Activated naive CD4-positive, alpha-beta T cell treated with anti-CD3 and anti-CD28 coated beads, Interleukin-2, amount 10 ng/mL, durations not matched to agents 7 days and 5 days (primary cell): ENCODE measurements around the gene CSF2RB.
A peak's percentile ranks its signal among the peaks of the same experiment; 100 is the strongest.

ENCODE experiments used
- CTCF ChIA-PET: fragments of 350-600 bp; sonication (Branson Sonifier 250); formaldehyde crosslinking; loops from one replicate; lab custom pipeline; 2021; ENCODE audit warnings: antibody characterized with exemption; lab: Charles Lee
- DNase-seq: peaks from one replicate; pipeline ENCODE4 v3.0.0-alpha.2; 2020
- H3K27ac Mint-ChIP-seq: one replicate; pipeline ENCODE4 v1.8.0; 2021; ENCODE audit warnings: mild to moderate bottlenecking, moderate library complexity, mixed read lengths
- H3K27me3 Mint-ChIP-seq: one replicate; pipeline ENCODE4 v1.8.0; 2021; ENCODE audit warnings: mild to moderate bottlenecking, mixed read lengths
- H3K36me3 Mint-ChIP-seq: one replicate; pipeline ENCODE4 v1.8.0; 2021; ENCODE audit warnings: mixed read lengths
- H3K4me1 Mint-ChIP-seq: one replicate; pipeline ENCODE4 v1.8.0; 2021; ENCODE audit warnings: mixed read lengths
- H3K4me3 Mint-ChIP-seq: one replicate; pipeline ENCODE4 v1.8.0; 2021; ENCODE audit warnings: mild to moderate bottlenecking, moderate library complexity, mixed read lengths
- H3K9me3 Mint-ChIP-seq: one replicate; pipeline ENCODE4 v1.8.0; 2021; ENCODE audit warnings: mixed read lengths

Gene CSF2RB

GRCh38 chr22:36899498-36899897 is 13.9 kb upstream of the CSF2RB start:
- CTCF ChIA-PET = no interaction called here
- H3K27ac Mint-ChIP-seq = no peak overlapping the region
- no peak for DNase-seq
- peaks cover 16% of the 10 kb centered on the region for H3K9me3 Mint-ChIP-seq
- no peak overlapping the region for H3K4me3 Mint-ChIP-seq
- H3K4me1 Mint-ChIP-seq = peaks cover 8% of the 10 kb centered on the region
- H3K27me3 Mint-ChIP-seq = peaks cover 68% of the 10 kb centered on the region
- H3K36me3 Mint-ChIP-seq = no peaks in the 10 kb centered on the region

GRCh38 chr22:36900225-36900624 is 13.2 kb upstream of the CSF2RB start:
- Mint-ChIP-seq H3K36me3 (no peaks in the 10 kb centered on the region), H3K4me1 (peaks cover 8% of the 10 kb centered on the region), H3K4me3 (no peak overlapping the region), H3K27me3 (peaks cover 65% of the 10 kb centered on the region), H3K27ac (no peak overlapping the region), H3K9me3 (peaks cover 13% of the 10 kb centered on the region)
- CTCF ChIA-PET = no interaction called here
- no peak for DNase-seq

- Mint-ChIP-seq H3K27me3 (peaks cover 68% of the 10 kb centered on the region), H3K4me3 (no peak overlapping the region), H3K27ac (no peak overlapping the region), H3K4me1 (peaks cover 8% of the 10 kb centered on the region), H3K9me3 (peaks cover 10% of the 10 kb centered on the region), H3K36me3 (no peaks in the 10 kb centered on the region)
- DNase-seq = no peak
- CTCF ChIA-PET = no interaction called here
Measured at GRCh38 chr22:36900880-36901279, 12.5 kb upstream of the CSF2RB start.

- Mint-ChIP-seq H3K4me1 (peaks cover 8% of the 10 kb centered on the region), H3K36me3 (no peaks in the 10 kb centered on the region), H3K4me3 (no peak overlapping the region), H3K27ac (peak overlapping the region; percentile 77), H3K9me3 (peaks cover 10% of the 10 kb centered on the region), H3K27me3 (peaks cover 67% of the 10 kb centered on the region)
- CTCF ChIA-PET = no interaction called here
- peak; percentile 27 for DNase-seq
Measured at GRCh38 chr22:36901411-36902142, 11.9 kb upstream of the CSF2RB start.

- no peak overlapping the region for H3K27ac Mint-ChIP-seq
- no peaks in the 10 kb centered on the region for H3K36me3 Mint-ChIP-seq
- H3K27me3 Mint-ChIP-seq = peaks cover 59% of the 10 kb centered on the region
- CTCF ChIA-PET = no interaction called here
- DNase-seq = no peak
- H3K4me1 Mint-ChIP-seq = peaks cover 8% of the 10 kb centered on the region
- H3K9me3 Mint-ChIP-seq = peaks cover 7% of the 10 kb centered on the region
- H3K4me3 Mint-ChIP-seq = no peak overlapping the region
Measured at GRCh38 chr22:36902143-36902926, 11.1 kb upstream of the CSF2RB start.

GRCh38 chr22:36904260-36904880 is 9.1 kb upstream of the CSF2RB start:
- CTCF ChIA-PET = interaction anchor here (1.1 kb wide), 1 partner anchor 48 kb away, joined by 3 read pairs; no protein-coding TSS in a partner anchor
- peaks cover 8% of the 10 kb centered on the region for H3K4me1 Mint-ChIP-seq
- H3K27me3 Mint-ChIP-seq = peaks cover 54% of the 10 kb centered on the region

GRCh38 chr22:36907253-36908195 is 5.9 kb upstream of the CSF2RB start:
- no peak overlapping the region for H3K4me3 Mint-ChIP-seq
- CTCF ChIA-PET = interaction anchor here (0.7 kb wide), 1 partner anchor 30 kb away, joined by 3 read pairs; no protein-coding TSS in a partner anchor
- H3K36me3 Mint-ChIP-seq = no peaks in the 10 kb centered on the region
- no peak overlapping the region for H3K27ac Mint-ChIP-seq
- DNase-seq = no peak
- no peaks in the 10 kb centered on the region for H3K9me3 Mint-ChIP-seq
- peaks cover 45% of the 10 kb centered on the region for H3K27me3 Mint-ChIP-seq
- no peaks in the 10 kb centered on the region for H3K4me1 Mint-ChIP-seq

More at GRCh38 chr22:36904260-36904880, 9.1 kb upstream of the CSF2RB start:
- no peak for DNase-seq
- H3K4me3 Mint-ChIP-seq = no peak overlapping the region
- H3K9me3 Mint-ChIP-seq = peaks cover 7% of the 10 kb centered on the region
- H3K36me3 Mint-ChIP-seq = no peaks in the 10 kb centered on the region
- no peak overlapping the region for H3K27ac Mint-ChIP-seq

- Mint-ChIP-seq H3K4me3 (no peak overlapping the region), H3K9me3 (no peaks in the 10 kb centered on the region), H3K36me3 (no peaks in the 10 kb centered on the region), H3K4me1 (no peaks in the 10 kb centered on the region), H3K27ac (no peak overlapping the region), H3K27me3 (peaks cover 38% of the 10 kb centered on the region)
- CTCF ChIA-PET = no interaction called here
- no peak for DNase-seq
Measured at GRCh38 chr22:36910461-36910860, 3.0 kb upstream of the CSF2RB start.

GRCh38 chr22:36911887-36912661 is 1.4 kb upstream of the CSF2RB start:
- Mint-ChIP-seq H3K27me3 (peaks cover 36% of the 10 kb centered on the region), H3K4me3 (no peak overlapping the region), H3K27ac (no peak overlapping the region), H3K9me3 (no peaks in the 10 kb centered on the region), H3K36me3 (no peaks in the 10 kb centered on the region), H3K4me1 (no peaks in the 10 kb centered on the region)
- CTCF ChIA-PET = no interaction called here
- DNase-seq = no peak

- CTCF ChIA-PET = no interaction called here
- H3K27ac Mint-ChIP-seq = no peak overlapping the region
- no peaks in the 10 kb centered on the region for H3K36me3 Mint-ChIP-seq
- no peak for DNase-seq
- H3K4me3 Mint-ChIP-seq = no peak overlapping the region
- H3K27me3 Mint-ChIP-seq = peaks cover 43% of the 10 kb centered on the region
- H3K9me3 Mint-ChIP-seq = no peaks in the 10 kb centered on the region
- no peaks in the 10 kb centered on the region for H3K4me1 Mint-ChIP-seq
Measured at GRCh38 chr22:36912694-36913426, 568 bp upstream of the CSF2RB start.

- Mint-ChIP-seq H3K36me3 (no peaks in the 10 kb centered on the region), H3K9me3 (no peaks in the 10 kb centered on the region), H3K27me3 (peaks cover 51% of the 10 kb centered on the region), H3K4me1 (no peaks in the 10 kb centered on the region), H3K4me3 (no peak overlapping the region), H3K27ac (no peak overlapping the region)
- no peak for DNase-seq
- CTCF ChIA-PET = no interaction called here
Measured at GRCh38 chr22:36914390-36914752, 943 bp downstream of the CSF2RB start.

GRCh38 chr22:36916034-36916433 is 2.6 kb downstream of the CSF2RB start:
- no peak overlapping the region for H3K4me3 Mint-ChIP-seq
- no peaks in the 10 kb centered on the region for H3K4me1 Mint-ChIP-seq
- CTCF ChIA-PET = no interaction called here
- H3K36me3 Mint-ChIP-seq = no peaks in the 10 kb centered on the region
- H3K27ac Mint-ChIP-seq = no peak overlapping the region
- no peak for DNase-seq
- no peaks in the 10 kb centered on the region for H3K9me3 Mint-ChIP-seq
- peaks cover 51% of the 10 kb centered on the region for H3K27me3 Mint-ChIP-seq
